GM23338 (cell line): Measurements from ENCODE around the gene ZNF552. TPM values are rescaled to one million over a fixed set of nuclear protein-coding genes. Genes with fewer than 3 reads are reported as not detected.

Experiments used
- ATAC-seq: fragments of 200-7000 bp; cut with Tn5 transposase; 3 replicates; pipeline ENCODE4 v1.9.1; 2020
- DNase-seq: peaks from one replicate; pipeline ENCODE4 v3.0.0-alpha.2; 2015; ENCODE audit warnings: low spot score
- H2AFZ ChIP-seq: fragments of 200-600 bp; sonication (generic); 2 replicates; pipeline ENCODE4 v1.8.0; 2016; ENCODE audit warnings: antibody characterized with exemption, mild to moderate bottlenecking, moderate library complexity
- H3F3A ChIP-seq: fragments of 200-600 bp; sonication (generic); replicated peaks from 2 replicates; pipeline ENCODE4 v1.8.0; 2017; ENCODE audit warnings: antibody characterized with exemption, mixed run types, low read depth
- H3K27ac ChIP-seq: fragments of 200-600 bp; sonication (generic); 2 replicates; pipeline ENCODE4 v1.6.1; 2016; ENCODE audit warnings: low read depth
- H3K27me3 ChIP-seq: fragments of 200-600 bp; sonication (generic); 2 replicates; pipeline ENCODE4 v1.8.0; 2016; ENCODE audit warnings: mild to moderate bottlenecking, mixed run types, moderate library complexity; ENCODE audit not compliant: insufficient read depth
- H3K36me3 ChIP-seq: fragments of 200-600 bp; sonication (generic); 2 replicates; pipeline ENCODE4 v1.8.0; 2016; ENCODE audit warnings: mild to moderate bottlenecking; ENCODE audit not compliant: insufficient read depth
- H3K4me1 ChIP-seq: fragments of 200-600 bp; sonication (generic); 2 replicates; pipeline ENCODE4 v1.8.0; 2016; ENCODE audit warnings: mild to moderate bottlenecking, moderate library complexity; ENCODE audit not compliant: insufficient read depth
- H3K4me2 ChIP-seq: fragments of 200-600 bp; sonication (generic); 2 replicates; pipeline ENCODE4 v1.7.1; 2017; ENCODE audit warnings: mixed run types
- H3K4me3 ChIP-seq: fragments of 200-600 bp; sonication (generic); 2 replicates; pipeline ENCODE4 v1.6.1; 2016; ENCODE audit warnings: mixed run types
- H3K79me2 ChIP-seq: fragments of 200-600 bp; sonication (generic); replicated peaks from 2 replicates; pipeline ENCODE4 v1.8.0; 2017; ENCODE audit warnings: mild to moderate bottlenecking; ENCODE audit not compliant: insufficient read depth
- H3K9me2 ChIP-seq: fragments of 200-600 bp; sonication (generic); 2 replicates; pipeline ENCODE4 v1.8.0; 2017; ENCODE audit not compliant: insufficient read depth
- H4K20me1 ChIP-seq: fragments of 200-600 bp; sonication (generic); replicated peaks from 2 replicates; pipeline ENCODE4 v1.8.0; 2017; ENCODE audit warnings: mild to moderate bottlenecking; ENCODE audit not compliant: insufficient read depth
- H3K27ac Mint-ChIP-seq: 2 replicates; pipeline ENCODE4 v1.8.0; 2020; ENCODE audit warnings: inconsistent platforms, mild to moderate bottlenecking, moderate library complexity, mixed read lengths
- H3K27me3 Mint-ChIP-seq: 3 replicates; pipeline ENCODE4 v1.8.0; 2022; ENCODE audit warnings: low read depth, mild to moderate bottlenecking, moderate library complexity, mixed read lengths, inconsistent platforms; ENCODE audit not compliant: insufficient read depth, poor library complexity
- H3K36me3 Mint-ChIP-seq: 3 replicates; pipeline ENCODE4 v1.8.0; 2021; ENCODE audit warnings: low read depth, mild to moderate bottlenecking, inconsistent platforms, moderate library complexity, mixed read lengths
- H3K4me1 Mint-ChIP-seq: 3 replicates; pipeline ENCODE4 v1.8.0; 2020; ENCODE audit warnings: mild to moderate bottlenecking, inconsistent platforms, mixed read lengths
- H3K4me3 Mint-ChIP-seq: 3 replicates; pipeline ENCODE4 v1.8.0; 2021; ENCODE audit warnings: moderate library complexity, mild to moderate bottlenecking, inconsistent platforms, mixed read lengths
- H3K9me3 Mint-ChIP-seq: 3 replicates; pipeline ENCODE4 v1.8.0; 2020; ENCODE audit warnings: moderate library complexity, mild to moderate bottlenecking, inconsistent platforms, mixed read lengths
- CREB1 ChIP-seq: fragments of 250-450 bp; sonication (Bioruptor Pico); IDR thresholded peaks from 2 replicates; pipeline ENCODE4 v1.5.0; 2020; ENCODE audit warnings: low read depth, mild to moderate bottlenecking, moderate library complexity
- ETS1 ChIP-seq: IDR thresholded peaks from 2 replicates; pipeline ENCODE4 v1.6.1; 2016; ENCODE audit warnings: antibody characterized with exemption
- EZH2 ChIP-seq: fragments of 200-600 bp; sonication (generic); IDR thresholded peaks from one replicate; pipeline ENCODE4 v1.8.0; 2017; ENCODE audit warnings: antibody characterized with exemption, mild to moderate bottlenecking, low read depth; ENCODE audit not compliant: unreplicated experiment
- EZH2phosphoT487 ChIP-seq: fragments of 200-600 bp; sonication (generic); IDR thresholded peaks from one replicate; pipeline ENCODE4 v1.8.1; 2018; ENCODE audit warnings: antibody characterized with exemption; ENCODE audit not compliant: unreplicated experiment
- JUNB ChIP-seq: IDR thresholded peaks from one replicate; pipeline ENCODE4 v1.6.1; 2016; ENCODE audit warnings: antibody characterized with exemption; ENCODE audit not compliant: unreplicated experiment
- NANOG ChIP-seq: IDR thresholded peaks from 2 replicates; pipeline ENCODE4 v1.6.1; 2016; ENCODE audit warnings: antibody characterized with exemption, borderline replicate concordance
- POLR2AphosphoS5 ChIP-seq: IDR thresholded peaks from 2 replicates; pipeline ENCODE4 v1.6.1; 2016; ENCODE audit warnings: antibody characterized with exemption, low read depth
- REST ChIP-seq: IDR thresholded peaks from one replicate; pipeline ENCODE4 v1.6.1; 2018; ENCODE audit warnings: antibody characterized with exemption; ENCODE audit not compliant: unreplicated experiment
- STAT1 ChIP-seq: IDR thresholded peaks from one replicate; pipeline ENCODE4 v1.6.1; 2016; ENCODE audit warnings: antibody characterized with exemption; ENCODE audit not compliant: unreplicated experiment
- ZNF114 ChIP-seq: fragments of 250-450 bp; sonication (Bioruptor Pico); IDR thresholded peaks from 2 replicates; pipeline ENCODE4 v1.5.0; 2020; ENCODE audit warnings: mild to moderate bottlenecking, moderate library complexity
- ZNF331 ChIP-seq: fragments of 250-450 bp; sonication (Bioruptor Pico); IDR thresholded peaks from 2 replicates; pipeline ENCODE4 v1.5.0; 2020; ENCODE audit warnings: low read depth, mild to moderate bottlenecking, moderate library complexity
- ZNF462 ChIP-seq: fragments of 250-450 bp; sonication (Bioruptor Pico); IDR thresholded peaks from 2 replicates; pipeline ENCODE4 v1.5.0; 2020; ENCODE audit warnings: mild to moderate bottlenecking, moderate library complexity
- polyA plus RNA-seq: library from polyadenylated mRNA; unstranded; fragments of >200 nt; fragmentation: Nextera tagmentation; extraction: Ambion mirVana; gene quantifications from 2 replicates; pipeline ENCODE4 v1.2.1, GENCODE V29; 2016
- total RNA-seq: library from RNA; depleted of rRNA; stranded (reverse); fragments of >200 nt; shearing (Covaris generic); gene quantifications from 2 replicates; pipeline ENCODE4 v1.2.3, GENCODE V29; 2014
- TF ChIP-seq, protein P1 (sequence below), 2 experiments: fragments of 200-600 bp in 1 of 2; sonication (generic) in 1 of 2; conservative IDR thresholded peaks; 2 replicates each; pipeline versions ENCODE4 v1.5.1 to v1.6.1; 2016 to 2017; ENCODE audit warnings: antibody characterized with exemption in 2 of 2, low read depth in 2 of 2, mild to moderate bottlenecking in 2 of 2, moderate library complexity in 1 of 2

Gene ZNF552
- total and polyA plus RNA-seq, 2 experiments from 2014 or later: 11.7 to 15.7 TPM

DNA sequence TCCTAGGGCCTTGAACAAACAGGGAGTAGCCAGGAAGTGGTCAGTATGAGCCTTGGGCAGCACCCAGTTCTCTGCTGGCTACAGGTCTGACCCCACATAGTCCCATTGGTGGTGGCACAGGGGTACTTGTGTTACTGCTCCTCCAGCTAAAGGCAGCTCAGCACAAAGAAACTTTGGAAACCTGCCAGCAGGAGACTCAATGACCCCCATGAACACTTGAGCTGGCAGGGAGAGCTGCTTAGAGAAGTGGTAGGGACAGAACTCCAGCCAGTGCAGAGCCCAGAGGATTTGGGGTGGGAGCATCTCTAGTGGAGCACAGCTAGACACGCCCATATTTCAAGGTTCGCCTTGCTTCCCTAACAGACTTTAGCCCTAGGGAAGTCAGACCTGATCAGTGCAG, 55.6 kb downstream of the ZNF552 start:
- H3K36me3 ChIP-seq: peaks cover 27% of the 10 kb centered on the region
- Mint-ChIP-seq H3K36me3 (peaks cover 50% of the 10 kb centered on the region), H3K27me3 (peaks cover 3% of the 10 kb centered on the region)

More for the DNA sequence above, 55.6 kb downstream of the ZNF552 start:
- Mint-ChIP-seq H3K9me3 (no peaks in the 10 kb centered on the region), H3K4me3 (no peak overlapping the region), H3K4me1 (no peaks in the 10 kb centered on the region), H3K27ac (no peak overlapping the region)
- ATAC-seq (no peak; the same call in 2 of the 3 replicates), DNase-seq (no peak)
- Histone ChIP-seq H3K4me3 (no peak overlapping the region), H3K27me3 (no peaks in the 10 kb centered on the region), H4K20me1 (peaks cover 17% of the 10 kb centered on the region), H3K9me2 (no peaks in the 10 kb centered on the region), H3K27ac (no peak overlapping the region), H3F3A (peaks cover 9% of the 10 kb centered on the region), H3K4me2 (no peak overlapping the region), H2AFZ (no peak overlapping the region), H3K79me2 (peaks cover 10% of the 10 kb centered on the region; the same call in 1 of the 2 replicates), H3K4me1 (no peaks in the 10 kb centered on the region)
- TF ChIP-seq, protein P1, sequence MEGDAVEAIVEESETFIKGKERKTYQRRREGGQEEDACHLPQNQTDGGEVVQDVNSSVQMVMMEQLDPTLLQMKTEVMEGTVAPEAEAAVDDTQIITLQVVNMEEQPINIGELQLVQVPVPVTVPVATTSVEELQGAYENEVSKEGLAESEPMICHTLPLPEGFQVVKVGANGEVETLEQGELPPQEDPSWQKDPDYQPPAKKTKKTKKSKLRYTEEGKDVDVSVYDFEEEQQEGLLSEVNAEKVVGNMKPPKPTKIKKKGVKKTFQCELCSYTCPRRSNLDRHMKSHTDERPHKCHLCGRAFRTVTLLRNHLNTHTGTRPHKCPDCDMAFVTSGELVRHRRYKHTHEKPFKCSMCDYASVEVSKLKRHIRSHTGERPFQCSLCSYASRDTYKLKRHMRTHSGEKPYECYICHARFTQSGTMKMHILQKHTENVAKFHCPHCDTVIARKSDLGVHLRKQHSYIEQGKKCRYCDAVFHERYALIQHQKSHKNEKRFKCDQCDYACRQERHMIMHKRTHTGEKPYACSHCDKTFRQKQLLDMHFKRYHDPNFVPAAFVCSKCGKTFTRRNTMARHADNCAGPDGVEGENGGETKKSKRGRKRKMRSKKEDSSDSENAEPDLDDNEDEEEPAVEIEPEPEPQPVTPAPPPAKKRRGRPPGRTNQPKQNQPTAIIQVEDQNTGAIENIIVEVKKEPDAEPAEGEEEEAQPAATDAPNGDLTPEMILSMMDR (conservative IDR thresholded peaks at IDR 0.05; ENCODE audit: low read depth in 2 of 2): no peak
- no peak for TF ChIP-seq EZH2phosphoT487
- TF ChIP-seq CREB1: no peak
- no peak for TF ChIP-seq ZNF331 (CRISPR knock-in tag)
- TF ChIP-seq POLR2AphosphoS5: no peak; the same call in 1 of the 2 replicates
- TF ChIP-seq JUNB: no peak
- TF ChIP-seq NANOG: no peak
- TF ChIP-seq EZH2: no peak
- TF ChIP-seq ZNF462: no peak
- TF ChIP-seq REST: no peak
- TF ChIP-seq ZNF114 (CRISPR knock-in tag): no peak
- no peak for TF ChIP-seq STAT1
- no peak for TF ChIP-seq ETS1
